ENCODE results near the gene GATC.
"Not testable (repeated sequence)": the region's sequence is repeated elsewhere in the genome, so short reads cannot be mapped to it uniquely, and the experiment has no call there.

The GATC gene

GRCh38 chr12:120470150-120470784 is 24.0 kb downstream of the GATC start:
- DNase-seq (ENCODE audit: low spot score), result peak; percentile 34

GRCh38 chr12:120472521-120472920 is 26.3 kb downstream of the GATC start:
- no peak for DNase-seq (ENCODE audit: low spot score)

- no peak for DNase-seq (ENCODE audit: low spot score)
These were observed 27.8 kb downstream of the GATC start for GRCh38 chr12:120473807-120474615.

GRCh38 chr12:120474616-120474960 is 28.3 kb downstream of the GATC start:
- no peak for DNase-seq (ENCODE audit: low spot score)

GRCh38 chr12:120475643-120476042 is 29.4 kb downstream of the GATC start:
- no peak for DNase-seq (ENCODE audit: low spot score)

GRCh38 chr12:120479458-120479857 is 33.2 kb downstream of the GATC start:
- no peak for DNase-seq (ENCODE audit: low spot score)

- DNase-seq (ENCODE audit: low spot score), result no peak
These were observed 34.0 kb downstream of the GATC start for GRCh38 chr12:120480211-120480610.

- no peak for DNase-seq (ENCODE audit: low spot score)
These were observed 35.0 kb downstream of the GATC start for GRCh38 chr12:120481022-120481767.

GRCh38 chr12:120483621-120484020 is 37.4 kb downstream of the GATC start:
- DNase-seq (ENCODE audit: low spot score), result no peak

GRCh38 chr12:120485961-120486881 is 40.0 kb downstream of the GATC start:
- DNase-seq (ENCODE audit: low spot score), result peak; percentile 73

- not testable (repeated sequence) for DNase-seq (ENCODE audit: low spot score)
These were observed 41.3 kb downstream of the GATC start for GRCh38 chr12:120487552-120487951.

- DNase-seq (ENCODE audit: low spot score), result no peak
These were observed 41.9 kb downstream of the GATC start for GRCh38 chr12:120488057-120488640.

- DNase-seq (ENCODE audit: low spot score), result no peak
These were observed 42.8 kb downstream of the GATC start for GRCh38 chr12:120489018-120489417.

GRCh38 chr12:120490325-120490724 is 44.1 kb downstream of the GATC start:
- DNase-seq (ENCODE audit: low spot score), result no peak

- no peak for DNase-seq (ENCODE audit: low spot score)
These were observed 44.7 kb downstream of the GATC start for GRCh38 chr12:120490833-120491512.

GRCh38 chr12:120495186-120495730 is 49.0 kb downstream of the GATC start:
- DNase-seq (ENCODE audit: low spot score), result no peak

GRCh38 chr12:120495731-120496412 is 49.6 kb downstream of the GATC start, which contains the start of gene DYNLL1:
Gene DYNLL1, plus strand, starts transcription at chr12:120496113. Its CDS starts 309 bp downstream, at chr12:120496422.
- peak; percentile 96 for DNase-seq (ENCODE audit: low spot score)

- DNase-seq (ENCODE audit: low spot score), result peak; percentile 69
These were observed 50.4 kb downstream of the GATC start for GRCh38 chr12:120496413-120497340.
